Measurements from ENCODE around the gene CORO1C. TPM values are rescaled to one million over a fixed set of nuclear protein-coding genes. Genes with fewer than 3 reads are reported as not detected.
A peak's percentile ranks its signal among the peaks of the same experiment; 100 is the strongest.

Gene CORO1C
- total RNA-seq, 1 donor from 2014 or later: 391 TPM

GRCh38 chr12:108638141-108638827 is 93.0 kb downstream of the CORO1C start:
- Histone ChIP-seq H3K9ac (ENCODE audit: low read length) (peak overlapping the region; percentile 33), H3K4me1 (ENCODE audit: insufficient read depth, low read length) (peaks cover 23% of the 10 kb centered on the region), H3K36me3 (ENCODE audit: insufficient read depth, low read length) (peaks cover 5% of the 10 kb centered on the region), H3K79me2 (ENCODE audit: insufficient read depth, low read length) (no peaks in the 10 kb centered on the region), H2AFZ (ENCODE audit: low read depth, low read length) (no peak overlapping the region), H4K20me1 (ENCODE audit: insufficient read depth, low read length) (peaks cover 21% of the 10 kb centered on the region), H3K4me3 (ENCODE audit: insufficient read depth, low read depth, low read length) (no peak overlapping the region), H3K27me3 (ENCODE audit: insufficient read depth, low read length) (no peaks in the 10 kb centered on the region), H3K9me3 (ENCODE audit: insufficient read depth, low read depth, low read length) (no peaks in the 10 kb centered on the region), H3K27ac (ENCODE audit: low read depth, low read length) (no peak overlapping the region), H3K4me2 (ENCODE audit: low read length) (peak overlapping the region; percentile 7)
- FAIRE-seq (no peak), DNase-seq (ENCODE audit: low read depth) (no peak)
- H3K4me3 Mint-ChIP-seq (ENCODE audit: unreplicated experiment): no peak overlapping the region
- H3K4me1 Mint-ChIP-seq (ENCODE audit: low read depth, unreplicated experiment): peaks cover 55% of the 10 kb centered on the region
- H3K36me3 Mint-ChIP-seq (ENCODE audit: low read depth, unreplicated experiment): peaks cover 8% of the 10 kb centered on the region
- H3K9me3 Mint-ChIP-seq (ENCODE audit: unreplicated experiment): no peaks in the 10 kb centered on the region
- TF ChIP-seq, protein P1, sequence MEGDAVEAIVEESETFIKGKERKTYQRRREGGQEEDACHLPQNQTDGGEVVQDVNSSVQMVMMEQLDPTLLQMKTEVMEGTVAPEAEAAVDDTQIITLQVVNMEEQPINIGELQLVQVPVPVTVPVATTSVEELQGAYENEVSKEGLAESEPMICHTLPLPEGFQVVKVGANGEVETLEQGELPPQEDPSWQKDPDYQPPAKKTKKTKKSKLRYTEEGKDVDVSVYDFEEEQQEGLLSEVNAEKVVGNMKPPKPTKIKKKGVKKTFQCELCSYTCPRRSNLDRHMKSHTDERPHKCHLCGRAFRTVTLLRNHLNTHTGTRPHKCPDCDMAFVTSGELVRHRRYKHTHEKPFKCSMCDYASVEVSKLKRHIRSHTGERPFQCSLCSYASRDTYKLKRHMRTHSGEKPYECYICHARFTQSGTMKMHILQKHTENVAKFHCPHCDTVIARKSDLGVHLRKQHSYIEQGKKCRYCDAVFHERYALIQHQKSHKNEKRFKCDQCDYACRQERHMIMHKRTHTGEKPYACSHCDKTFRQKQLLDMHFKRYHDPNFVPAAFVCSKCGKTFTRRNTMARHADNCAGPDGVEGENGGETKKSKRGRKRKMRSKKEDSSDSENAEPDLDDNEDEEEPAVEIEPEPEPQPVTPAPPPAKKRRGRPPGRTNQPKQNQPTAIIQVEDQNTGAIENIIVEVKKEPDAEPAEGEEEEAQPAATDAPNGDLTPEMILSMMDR (IDR thresholded peaks at IDR 0.05; ENCODE audit: insufficient read depth, low read depth, low read length): no peak
- TF ChIP-seq EZH2 (IDR thresholded peaks at IDR 0.05; ENCODE audit: insufficient read depth, low read length): no peak
- H3K27ac Mint-ChIP-seq (ENCODE audit: unreplicated experiment): no peak overlapping the region
- H3K27me3 Mint-ChIP-seq (ENCODE audit: low read depth, unreplicated experiment): no peaks in the 10 kb centered on the region

DNA sequence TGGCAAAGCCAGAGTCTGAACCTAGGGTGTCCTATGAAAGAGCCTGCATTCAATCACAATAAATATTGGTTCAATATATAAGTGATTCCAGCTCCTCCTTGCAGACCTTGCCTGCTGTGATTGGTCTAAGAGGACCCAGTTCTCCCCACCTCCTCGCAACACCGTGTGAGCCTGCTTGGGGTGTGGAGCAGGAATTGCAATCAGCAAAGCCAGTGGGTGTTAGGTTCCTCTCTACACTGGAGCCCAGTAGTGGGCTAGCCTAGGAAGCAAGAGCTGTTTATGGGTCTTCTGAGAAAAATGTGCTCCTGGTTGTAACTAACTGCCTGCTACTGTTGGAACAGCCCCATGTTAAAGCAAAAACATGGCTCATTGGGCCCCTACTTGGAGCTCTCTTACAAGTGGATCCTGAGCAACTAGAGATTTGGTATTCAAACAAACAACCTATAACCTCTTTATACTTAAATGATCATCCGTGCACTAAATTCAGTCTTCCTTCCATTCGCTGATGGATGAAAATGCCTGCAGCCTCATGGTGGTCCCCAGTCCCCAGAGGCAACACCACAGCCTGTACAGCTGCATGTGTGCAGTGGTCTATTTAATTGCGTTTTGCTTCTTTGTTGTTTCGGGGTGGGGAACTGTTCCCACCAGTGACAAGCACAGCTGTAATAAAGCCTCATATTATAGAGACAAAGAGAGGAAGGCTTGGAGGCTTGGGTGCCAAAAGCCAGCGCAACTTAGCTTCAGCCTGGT is 93.9 kb downstream of the CORO1C start:
- H3K4me1 ChIP-seq (ENCODE audit: insufficient read depth, low read length): peaks cover 23% of the 10 kb centered on the region
- FAIRE-seq (no peak), DNase-seq (ENCODE audit: low read depth) (no peak)
- Mint-ChIP-seq H3K9me3 (ENCODE audit: unreplicated experiment) (no peaks in the 10 kb centered on the region), H3K4me1 (ENCODE audit: low read depth, unreplicated experiment) (peaks cover 54% of the 10 kb centered on the region), H3K27me3 (ENCODE audit: low read depth, unreplicated experiment) (no peaks in the 10 kb centered on the region), H3K4me3 (ENCODE audit: unreplicated experiment) (no peak overlapping the region), H3K36me3 (ENCODE audit: low read depth, unreplicated experiment) (peaks cover 8% of the 10 kb centered on the region), H3K27ac (ENCODE audit: unreplicated experiment) (no peak overlapping the region)
- H3K9me3 ChIP-seq (ENCODE audit: insufficient read depth, low read depth, low read length): no peaks in the 10 kb centered on the region
- no peak overlapping the region for H3K27ac ChIP-seq (ENCODE audit: low read depth, low read length)
- no peaks in the 10 kb centered on the region for H3K79me2 ChIP-seq (ENCODE audit: insufficient read depth, low read length)
- no peak overlapping the region for H3K4me2 ChIP-seq (ENCODE audit: low read length)
- peaks cover 3% of the 10 kb centered on the region for H3K36me3 ChIP-seq (ENCODE audit: insufficient read depth, low read length)
- peaks cover 18% of the 10 kb centered on the region for H4K20me1 ChIP-seq (ENCODE audit: insufficient read depth, low read length)
- no peak overlapping the region for H3K9ac ChIP-seq (ENCODE audit: low read length)
- no peak overlapping the region for H3K4me3 ChIP-seq (ENCODE audit: insufficient read depth, low read depth, low read length)
- H3K27me3 ChIP-seq (ENCODE audit: insufficient read depth, low read length): no peaks in the 10 kb centered on the region
- H2AFZ ChIP-seq (ENCODE audit: low read depth, low read length): no peak overlapping the region
- TF ChIP-seq EZH2 (IDR thresholded peaks at IDR 0.05; ENCODE audit: insufficient read depth, low read length): no peak
- TF ChIP-seq, protein P1 (IDR thresholded peaks at IDR 0.05; ENCODE audit: insufficient read depth, low read depth, low read length): no peak

Measured in astrocyte (in vitro differentiated cells and primary cell).